Type B pancreatic cell (in vitro differentiated cells): Measurements from ENCODE around the gene TGM6. TPM values are rescaled to one million over a fixed set of nuclear protein-coding genes. Genes with fewer than 3 reads are reported as not detected.

ENCODE experiments used
- DNase-seq: peaks from one replicate; pipeline ENCODE4 v3.0.0; 2021; ENCODE audit warnings: mixed read lengths; ENCODE audit not compliant: unreplicated experiment; ENCODE audit errors: extremely low spot score
- H3K27ac Mint-ChIP-seq: 2 replicates; pipeline ENCODE4 v1.8.0; 2021; ENCODE audit warnings: mild to moderate bottlenecking, mixed read lengths
- H3K27me3 Mint-ChIP-seq: 2 replicates; pipeline ENCODE4 v1.8.0; 2021; ENCODE audit warnings: mixed read lengths
- H3K36me3 Mint-ChIP-seq: 2 replicates; pipeline ENCODE4 v1.8.0; 2021; ENCODE audit warnings: mixed read lengths
- H3K4me1 Mint-ChIP-seq: one replicate; pipeline ENCODE4 v1.8.0; 2021; ENCODE audit warnings: mixed read lengths; ENCODE audit not compliant: unreplicated experiment
- H3K4me3 Mint-ChIP-seq: 2 replicates; pipeline ENCODE4 v1.8.0; 2021; ENCODE audit warnings: mild to moderate bottlenecking, mixed read lengths
- H3K9me3 Mint-ChIP-seq: 2 replicates; pipeline ENCODE4 v1.8.0; 2021; ENCODE audit warnings: mixed read lengths
- total RNA-seq: library from RNA; stranded (reverse); gene quantifications from 2 replicates; pipeline ENCODE4 v1.2.1, GENCODE V29; 2021; ENCODE audit warnings: low replicate concordance
- TF ChIP-seq, protein P1 (sequence below): fragments of 200-600 bp; sonication (generic); conservative IDR thresholded peaks from 2 replicates; pipeline ENCODE4 v1.5.0; 2021; ENCODE audit warnings: antibody characterized with exemption, mild to moderate bottlenecking

TGM6 gene
- total RNA-seq, 1 donor from 2014 or later, result not detected

DNA sequence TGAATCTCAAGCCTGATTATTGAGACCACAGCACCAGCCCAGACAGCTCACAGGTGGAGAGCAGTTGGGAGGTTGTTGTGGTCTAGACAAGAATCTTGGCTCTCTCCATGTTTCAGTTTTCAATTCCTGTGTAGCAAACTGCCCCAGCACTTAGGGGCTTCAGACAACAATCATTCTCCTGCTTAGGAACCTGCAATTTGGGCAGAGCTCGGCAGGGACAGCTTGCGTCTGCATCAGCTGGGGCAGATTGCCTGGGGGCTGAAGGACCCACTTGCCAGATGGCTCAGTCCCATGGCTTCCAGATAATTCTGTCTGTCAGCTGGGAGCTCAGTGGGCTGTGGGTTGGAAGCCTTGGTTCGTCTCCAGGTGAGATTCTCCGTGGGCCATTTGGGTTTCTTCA, 6.9 kb downstream of the TGM6 start:
- peaks cover 6% of the 10 kb centered on the region for H3K27me3 Mint-ChIP-seq
- H3K27ac Mint-ChIP-seq, result no peak overlapping the region
- no peaks in the 10 kb centered on the region for H3K36me3 Mint-ChIP-seq
- H3K4me1 Mint-ChIP-seq, result no peaks in the 10 kb centered on the region
- TF ChIP-seq, protein P1, sequence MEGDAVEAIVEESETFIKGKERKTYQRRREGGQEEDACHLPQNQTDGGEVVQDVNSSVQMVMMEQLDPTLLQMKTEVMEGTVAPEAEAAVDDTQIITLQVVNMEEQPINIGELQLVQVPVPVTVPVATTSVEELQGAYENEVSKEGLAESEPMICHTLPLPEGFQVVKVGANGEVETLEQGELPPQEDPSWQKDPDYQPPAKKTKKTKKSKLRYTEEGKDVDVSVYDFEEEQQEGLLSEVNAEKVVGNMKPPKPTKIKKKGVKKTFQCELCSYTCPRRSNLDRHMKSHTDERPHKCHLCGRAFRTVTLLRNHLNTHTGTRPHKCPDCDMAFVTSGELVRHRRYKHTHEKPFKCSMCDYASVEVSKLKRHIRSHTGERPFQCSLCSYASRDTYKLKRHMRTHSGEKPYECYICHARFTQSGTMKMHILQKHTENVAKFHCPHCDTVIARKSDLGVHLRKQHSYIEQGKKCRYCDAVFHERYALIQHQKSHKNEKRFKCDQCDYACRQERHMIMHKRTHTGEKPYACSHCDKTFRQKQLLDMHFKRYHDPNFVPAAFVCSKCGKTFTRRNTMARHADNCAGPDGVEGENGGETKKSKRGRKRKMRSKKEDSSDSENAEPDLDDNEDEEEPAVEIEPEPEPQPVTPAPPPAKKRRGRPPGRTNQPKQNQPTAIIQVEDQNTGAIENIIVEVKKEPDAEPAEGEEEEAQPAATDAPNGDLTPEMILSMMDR, result no peak
- no peaks in the 10 kb centered on the region for H3K9me3 Mint-ChIP-seq
- H3K4me3 Mint-ChIP-seq, result no peak overlapping the region
- no peak for DNase-seq

DNA sequence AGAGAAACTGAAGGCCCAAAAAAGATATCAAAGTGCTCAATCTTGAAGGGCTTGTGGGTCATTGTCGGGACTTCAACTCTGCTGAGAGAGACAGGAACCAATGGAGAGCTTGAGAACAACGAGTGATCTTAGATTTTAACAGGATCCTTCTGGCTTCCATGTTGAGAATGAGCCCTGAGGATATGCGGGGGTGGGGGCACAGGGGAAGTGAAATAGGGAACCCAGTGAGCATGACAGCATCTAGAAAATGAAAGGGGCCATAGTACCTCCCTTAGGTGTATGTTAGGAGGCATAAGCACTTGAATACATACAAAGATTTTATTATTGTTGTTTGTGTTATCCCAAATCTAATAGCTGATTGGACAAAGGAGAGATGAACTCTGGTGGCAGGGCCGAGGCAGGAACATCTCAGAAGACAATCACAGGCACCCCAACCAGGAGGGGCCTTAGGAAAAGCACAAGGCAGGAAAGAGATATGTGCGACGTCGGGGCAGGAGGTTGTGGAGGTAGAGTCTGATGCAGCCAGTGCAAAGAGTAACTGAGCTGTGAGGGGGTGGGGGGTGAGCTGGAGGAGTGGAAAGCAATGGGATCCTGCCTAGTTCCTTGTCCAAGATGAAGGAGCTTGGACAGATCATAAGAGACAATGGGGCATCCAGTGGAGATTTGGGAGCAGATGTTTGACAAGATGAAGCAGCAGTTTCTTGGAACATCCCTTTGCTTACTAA, 10.4 kb downstream of the TGM6 start:
- Mint-ChIP-seq H3K36me3 (no peaks in the 10 kb centered on the region), H3K27ac (no peak overlapping the region), H3K4me1 (no peaks in the 10 kb centered on the region), H3K4me3 (no peak overlapping the region), H3K27me3 (peaks cover 6% of the 10 kb centered on the region), H3K9me3 (no peaks in the 10 kb centered on the region)
- TF ChIP-seq, protein P1, result no peak
- DNase-seq, result no peak

DNA sequence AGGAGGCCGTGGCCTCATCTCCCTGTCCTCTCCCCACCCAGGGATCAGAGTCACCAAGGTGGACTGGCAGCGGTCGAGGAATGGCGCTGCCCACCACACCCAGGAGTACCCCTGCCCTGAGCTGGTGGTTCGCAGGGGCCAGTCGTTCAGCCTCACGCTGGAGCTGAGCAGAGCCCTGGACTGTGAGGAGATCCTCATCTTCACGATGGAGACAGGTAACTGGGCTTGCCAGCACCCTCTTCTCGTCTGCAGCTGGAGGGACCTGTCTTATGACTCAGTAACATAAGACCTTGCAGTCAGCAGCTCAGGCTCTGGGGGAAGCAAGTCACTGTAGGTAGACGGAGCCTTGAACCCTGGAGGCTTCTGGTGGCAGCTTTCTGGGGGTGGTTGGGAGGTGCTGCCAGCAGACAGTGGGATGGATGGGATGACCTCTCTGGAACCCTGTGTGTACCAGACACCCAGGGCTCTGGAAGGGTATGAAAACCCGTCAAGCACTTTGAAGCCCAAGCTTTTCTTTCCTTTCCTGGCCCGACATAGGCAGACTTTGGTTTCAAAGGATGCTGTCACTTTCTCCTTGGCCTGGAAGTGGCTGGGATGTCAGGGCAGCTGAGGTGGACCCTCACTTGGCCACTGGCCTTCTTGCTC, 13.8 kb downstream of the TGM6 start:
- peaks cover 5% of the 10 kb centered on the region for H3K9me3 Mint-ChIP-seq
- no peak overlapping the region for H3K27ac Mint-ChIP-seq
- TF ChIP-seq, protein P1, result no peak
- no peaks in the 10 kb centered on the region for H3K36me3 Mint-ChIP-seq
- DNase-seq, result no peak
- peaks cover 10% of the 10 kb centered on the region for H3K27me3 Mint-ChIP-seq
- no peaks in the 10 kb centered on the region for H3K4me1 Mint-ChIP-seq
- H3K4me3 Mint-ChIP-seq, result no peak overlapping the region

DNA sequence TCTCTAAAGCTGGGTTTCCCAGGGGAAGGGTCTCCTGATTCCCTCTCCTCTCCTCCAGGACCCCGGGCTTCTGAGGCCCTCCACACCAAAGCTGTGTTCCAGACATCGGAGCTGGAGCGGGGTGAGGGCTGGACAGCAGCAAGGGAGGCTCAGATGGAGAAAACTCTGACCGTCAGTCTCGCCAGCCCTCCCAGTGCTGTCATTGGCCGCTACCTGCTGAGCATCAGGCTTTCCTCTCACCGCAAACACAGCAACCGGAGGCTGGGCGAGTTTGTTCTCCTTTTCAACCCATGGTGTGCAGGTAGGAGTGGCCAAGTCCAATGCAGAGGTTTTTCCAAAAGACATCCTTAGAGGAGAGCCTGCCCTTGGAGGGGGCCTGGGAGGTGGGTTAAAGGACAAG, 14.4 kb downstream of the TGM6 start:
- DNase-seq, result no peak

DNA sequence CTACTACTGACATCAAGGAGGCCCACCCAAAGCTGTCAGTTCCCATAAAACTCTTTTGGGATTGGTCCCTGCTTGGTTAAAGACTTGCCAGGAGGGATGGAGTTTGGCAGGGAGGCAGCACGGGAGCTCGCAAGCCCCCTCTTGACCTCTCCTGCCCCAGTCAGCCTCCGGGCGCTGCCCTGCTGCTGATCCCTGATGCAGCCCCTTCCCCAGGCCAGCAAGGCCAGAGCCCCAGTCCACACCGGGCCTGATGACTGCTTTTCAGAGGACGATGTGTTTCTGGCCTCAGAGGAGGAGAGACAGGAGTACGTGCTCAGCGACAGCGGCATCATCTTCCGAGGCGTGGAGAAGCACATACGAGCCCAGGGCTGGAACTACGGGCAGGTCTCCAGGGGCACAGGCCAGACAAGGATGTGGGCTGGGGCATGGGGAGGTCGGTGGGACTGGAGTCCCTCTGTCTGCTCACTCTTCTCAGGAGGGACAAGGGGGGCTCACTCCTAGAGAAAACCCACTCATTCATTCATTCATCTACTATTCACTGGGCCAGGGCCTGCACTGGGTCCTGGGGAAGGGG, 15.6 kb downstream of the TGM6 start:
- TF ChIP-seq, protein P1, result no peak
- H3K4me1 Mint-ChIP-seq, result no peaks in the 10 kb centered on the region
- H3K4me3 Mint-ChIP-seq, result no peak overlapping the region
- peaks cover 8% of the 10 kb centered on the region for H3K27me3 Mint-ChIP-seq
- no peaks in the 10 kb centered on the region for H3K36me3 Mint-ChIP-seq
- DNase-seq, result no peak
- no peak overlapping the region for H3K27ac Mint-ChIP-seq
- peaks cover 5% of the 10 kb centered on the region for H3K9me3 Mint-ChIP-seq

More for the DNA sequence above, 14.4 kb downstream of the TGM6 start:
- TF ChIP-seq, protein P1, result no peak
- Mint-ChIP-seq H3K27me3 (peaks cover 10% of the 10 kb centered on the region), H3K36me3 (no peaks in the 10 kb centered on the region), H3K4me3 (no peak overlapping the region), H3K4me1 (no peaks in the 10 kb centered on the region), H3K27ac (no peak overlapping the region), H3K9me3 (peaks cover 5% of the 10 kb centered on the region)
